ENCODE measurements around the gene SMYD5.

SMYD5 gene

GRCh38 chr2:73269686-73270465 is 55.8 kb downstream of the SMYD5 start:
- TF ChIP-seq CTCF (conservative IDR thresholded peaks at IDR 0.05) = no peak
- H3K27ac ChIP-seq = peak overlapping the region; percentile 92

GRCh38 chr2:73272270-73272669 is 58.2 kb downstream of the SMYD5 start:
- TF ChIP-seq CTCF (conservative IDR thresholded peaks at IDR 0.05) = no peak
- no peak overlapping the region for H3K27ac ChIP-seq

Measured in VCaP (cell line).